K562 (cell line): ENCODE measurements around the gene RBSN. TPM values are rescaled to one million over a fixed set of nuclear protein-coding genes. Genes with fewer than 3 reads are reported as not detected.

Experiments used
- CBFA2T3 ChIP-seq: fragments of 450-650 bp; IDR thresholded peaks from 2 replicates; pipeline ENCODE4 v1.6.1; 2017
- CEBPZ ChIP-seq: fragments of 150-350 bp; IDR thresholded peaks from 2 replicates; pipeline ENCODE4 v1.6.1; 2014; ENCODE audit warnings: low read depth, mild to moderate bottlenecking, low read length, borderline replicate concordance
- COPS2 ChIP-seq: fragments of 450-650 bp; conservative IDR thresholded peaks from 2 replicates; pipeline ENCODE4 v1.6.1; 2016; ENCODE audit warnings: mild to moderate bottlenecking, moderate library complexity
- GTF2A2 ChIP-seq: IDR thresholded peaks from 2 replicates; pipeline ENCODE4 v1.6.1; 2016; ENCODE audit warnings: mild to moderate bottlenecking, missing genetic modification characterization, missing compliant biosample characterization
- HMG20A ChIP-seq: fragments of 450-650 bp; formaldehyde crosslinking; conservative IDR thresholded peaks from 2 replicates; pipeline ENCODE4 v1.4.0; 2020; ENCODE audit warnings: mild to moderate bottlenecking, mixed read lengths
- LARP7 ChIP-seq: fragments of 450-650 bp; IDR thresholded peaks from 2 replicates; pipeline ENCODE4 v1.6.1; 2016
- NCOA2 ChIP-seq, 2 experiments: fragments of 450-650 bp; IDR thresholded peaks; 2 replicates each; pipeline ENCODE4 v1.6.1; 2018; ENCODE audit warnings: mild to moderate bottlenecking in 2 of 2, moderate library complexity in 1 of 2; ENCODE audit not compliant: partially characterized antibody in 2 of 2
- PCBP2 ChIP-seq: fragments of 200-400 bp; formaldehyde crosslinking; IDR thresholded peaks from 2 replicates; pipeline ENCODE4 v1.6.1; 2018; ENCODE audit warnings: low read length, low read depth, mild to moderate bottlenecking, moderate library complexity; ENCODE audit not compliant: poor library complexity, severe bottlenecking
- POLR2A ChIP-seq: fragments of 450-650 bp; conservative IDR thresholded peaks from 2 replicates; pipeline ENCODE4 v1.6.1; 2016
- PRPF4 ChIP-seq: fragments of 200-400 bp; formaldehyde crosslinking; IDR thresholded peaks from one replicate; pipeline ENCODE4 v1.6.1; 2017; ENCODE audit warnings: low read length, low read depth, mild to moderate bottlenecking; ENCODE audit not compliant: insufficient read depth, poor library complexity, severe bottlenecking
- PTTG1 ChIP-seq: fragments of 450-650 bp; IDR thresholded peaks from 2 replicates; pipeline ENCODE4 v1.6.1; 2016; ENCODE audit warnings: low read depth, mild to moderate bottlenecking, missing genetic modification characterization, missing compliant biosample characterization
- SUPT5H ChIP-seq: fragments of 450-650 bp; IDR thresholded peaks from 2 replicates; pipeline ENCODE4 v1.6.1; 2016
- TCF15 ChIP-seq: fragments of 250-450 bp; sonication (Bioruptor Pico); IDR thresholded peaks from 2 replicates; pipeline ENCODE4 v1.8.0; 2022; ENCODE audit warnings: moderate library complexity, mild to moderate bottlenecking, inconsistent platforms
- TCF3 ChIP-seq: sonication (generic); formaldehyde crosslinking; IDR thresholded peaks from 2 replicates; pipeline ENCODE4 v1.4.0; 2020; ENCODE audit warnings: mild to moderate bottlenecking, missing genetic modification reagents
- THAP7 ChIP-seq: fragments of 250-450 bp; sonication (Bioruptor Pico); IDR thresholded peaks from 2 replicates; pipeline ENCODE4 v1.5.0; 2021
- U2AF1 ChIP-seq: fragments of 200-400 bp; formaldehyde crosslinking; optimal IDR thresholded peaks from 2 replicates; pipeline ENCODE3; 2017; ENCODE audit warnings: mild to moderate bottlenecking, low read depth, low read length, moderate library complexity
- ZBTB12 ChIP-seq: fragments of 250-450 bp; sonication (Bioruptor Pico); IDR thresholded peaks from 2 replicates; pipeline ENCODE4 v1.4.0; 2020
- ZNF239 ChIP-seq: fragments of 250-450 bp; sonication (Bioruptor Pico); IDR thresholded peaks from 2 replicates; pipeline ENCODE4 v1.4.0; 2020; ENCODE audit warnings: mild to moderate bottlenecking
- ZNF253 ChIP-seq: fragments of 250-450 bp; sonication (Bioruptor Pico); conservative IDR thresholded peaks from 2 replicates; pipeline ENCODE4 v1.6.1; 2021; ENCODE audit warnings: mild to moderate bottlenecking
- ZNF449 ChIP-seq: fragments of 250-450 bp; sonication (Bioruptor Pico); IDR thresholded peaks from 2 replicates; pipeline ENCODE4 v1.8.0; 2022; ENCODE audit warnings: moderate library complexity, mild to moderate bottlenecking, inconsistent platforms
- ZNF586 ChIP-seq: fragments of 450-650 bp; formaldehyde crosslinking; conservative IDR thresholded peaks from 2 replicates; pipeline ENCODE4 v1.4.0; 2020; ENCODE audit warnings: mild to moderate bottlenecking, moderate library complexity
- polyA plus RNA-seq, 8 experiments: library from polyadenylated mRNA; depleted of rRNA in 4 of 8; stranded (reverse) in 5 of 8; unstranded in 3 of 8; fragments of >200 nt; fragmentation: Nextera tagmentation in 2 of 8; fragmentation: Illumina TruSeq in 1 of 8; extraction: Ambion mirVana in 2 of 8; extraction: Trizol in 1 of 8; gene quantifications; 2 replicates each; pipeline versions ENCODE4 v1.2.1 to v1.2.3, GENCODE V29; 2011 to 2014; ENCODE audit warnings: inconsistent platforms in 1 of 8, missing spikeins in 1 of 8
- total RNA-seq, 7 experiments: library from RNA; depleted of rRNA in 6 of 7; stranded (reverse); fragments of >200 nt in 6 of 7; fragmentation: Illumina TruSeq in 2 of 7; extraction: Trizol in 2 of 7; gene quantifications; 2 replicates each; pipeline versions ENCODE4 v1.2.1 to v1.2.3, GENCODE V29; 2011 to 2021; ENCODE audit warnings: low replicate concordance in 1 of 7

RBSN gene
- total and polyA plus RNA-seq, 9 of the 15 experiments (the other 6 are each of a cell fraction or from before 2014, with no cell fraction given), result 2.9 to 19.6 (median 15.0) TPM

- no peak for TF ChIP-seq ZBTB12 (CRISPR knock-in tag)
- no peak for TF ChIP-seq PTTG1
- TF ChIP-seq PCBP2, result no peak
- no peak for TF ChIP-seq POLR2A
- TF ChIP-seq ZNF449 (CRISPR knock-in tag), result no peak
- no peak for TF ChIP-seq PRPF4
- peak; percentile 77 for TF ChIP-seq ZNF239 (CRISPR knock-in tag)
- TF ChIP-seq SUPT5H, result no peak
- peak; percentile 100 for TF ChIP-seq CBFA2T3
- no peak for TF ChIP-seq GTF2A2 (tag)
- TF ChIP-seq HMG20A, result no peak
- no peak for TF ChIP-seq THAP7 (CRISPR knock-in tag)
- no peak for TF ChIP-seq U2AF1
- TF ChIP-seq TCF3 (CRISPR knock-in tag), result peak; percentile 100
- TF ChIP-seq TCF15 (CRISPR knock-in tag), result no peak
- TF ChIP-seq ZNF586 (CRISPR knock-in tag), result no peak
- TF ChIP-seq COPS2, result no peak
- peak in 1 of 2 experiments; percentile 9 for TF ChIP-seq NCOA2 (IDR thresholded peaks at IDR 0.05; ENCODE audit: partially characterized antibody in 2 of 2)
- TF ChIP-seq CEBPZ, result no peak
- no peak for TF ChIP-seq LARP7
- TF ChIP-seq ZNF253 (CRISPR knock-in tag), result no peak
These were observed 46.4 kb downstream of the RBSN start (continued) for GRCh38 chr3:15052335-15053242.
